Nephron progenitor cell (in vitro differentiated cells): Measurements from ENCODE around the gene FOXP4.

ENCODE experiments used
- DNase-seq: peaks from one replicate; pipeline ENCODE4 v3.0.0; 2021
- H3K27ac Mint-ChIP-seq: 2 replicates; pipeline ENCODE4 v1.8.0; 2021; ENCODE audit warnings: mild to moderate bottlenecking, moderate library complexity, mixed read lengths
- H3K27me3 Mint-ChIP-seq: 2 replicates; pipeline ENCODE4 v1.8.0; 2021; ENCODE audit warnings: mild to moderate bottlenecking, low read depth, mixed read lengths; ENCODE audit not compliant: poor library complexity
- H3K36me3 Mint-ChIP-seq: 2 replicates; pipeline ENCODE4 v1.8.0; 2021; ENCODE audit warnings: low read depth, mixed read lengths
- H3K4me1 Mint-ChIP-seq: 2 replicates; pipeline ENCODE4 v1.8.0; 2021; ENCODE audit warnings: mixed read lengths
- H3K4me3 Mint-ChIP-seq: 2 replicates; pipeline ENCODE4 v1.8.0; 2021; ENCODE audit warnings: mild to moderate bottlenecking, moderate library complexity, mixed read lengths
- H3K9me3 Mint-ChIP-seq: 2 replicates; pipeline ENCODE4 v1.8.0; 2021; ENCODE audit warnings: mild to moderate bottlenecking, moderate library complexity, mixed read lengths
- TF ChIP-seq, protein P1 (sequence below): fragments of 200-600 bp; sonication (generic); IDR thresholded peaks from 2 replicates; pipeline ENCODE4 v1.5.0; 2021; ENCODE audit warnings: antibody characterized with exemption

Gene FOXP4

DNA sequence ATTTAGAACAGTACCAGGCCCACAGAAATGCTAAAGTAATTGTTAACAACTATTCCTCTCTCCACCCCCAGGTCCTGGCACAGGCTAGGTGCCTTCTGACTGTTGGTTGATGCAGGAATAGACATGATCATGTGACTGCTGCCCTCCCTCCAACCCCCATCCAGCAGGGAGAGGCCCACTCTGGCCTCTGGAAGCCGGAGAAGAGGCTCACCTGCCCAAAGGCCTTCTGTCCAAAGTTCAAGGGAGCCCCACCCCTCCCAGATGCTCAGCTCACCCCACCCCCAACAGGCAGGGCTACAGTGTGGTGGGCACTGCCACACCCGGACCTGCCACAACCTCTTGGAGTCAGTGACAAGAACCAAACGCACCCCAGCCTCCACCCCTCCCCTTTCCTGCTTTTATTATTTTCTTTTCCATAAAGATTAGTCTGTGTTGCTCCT, 26.9 kb upstream of the FOXP4 start:
- peaks cover 58% of the 10 kb centered on the region for H3K4me1 Mint-ChIP-seq

DNA sequence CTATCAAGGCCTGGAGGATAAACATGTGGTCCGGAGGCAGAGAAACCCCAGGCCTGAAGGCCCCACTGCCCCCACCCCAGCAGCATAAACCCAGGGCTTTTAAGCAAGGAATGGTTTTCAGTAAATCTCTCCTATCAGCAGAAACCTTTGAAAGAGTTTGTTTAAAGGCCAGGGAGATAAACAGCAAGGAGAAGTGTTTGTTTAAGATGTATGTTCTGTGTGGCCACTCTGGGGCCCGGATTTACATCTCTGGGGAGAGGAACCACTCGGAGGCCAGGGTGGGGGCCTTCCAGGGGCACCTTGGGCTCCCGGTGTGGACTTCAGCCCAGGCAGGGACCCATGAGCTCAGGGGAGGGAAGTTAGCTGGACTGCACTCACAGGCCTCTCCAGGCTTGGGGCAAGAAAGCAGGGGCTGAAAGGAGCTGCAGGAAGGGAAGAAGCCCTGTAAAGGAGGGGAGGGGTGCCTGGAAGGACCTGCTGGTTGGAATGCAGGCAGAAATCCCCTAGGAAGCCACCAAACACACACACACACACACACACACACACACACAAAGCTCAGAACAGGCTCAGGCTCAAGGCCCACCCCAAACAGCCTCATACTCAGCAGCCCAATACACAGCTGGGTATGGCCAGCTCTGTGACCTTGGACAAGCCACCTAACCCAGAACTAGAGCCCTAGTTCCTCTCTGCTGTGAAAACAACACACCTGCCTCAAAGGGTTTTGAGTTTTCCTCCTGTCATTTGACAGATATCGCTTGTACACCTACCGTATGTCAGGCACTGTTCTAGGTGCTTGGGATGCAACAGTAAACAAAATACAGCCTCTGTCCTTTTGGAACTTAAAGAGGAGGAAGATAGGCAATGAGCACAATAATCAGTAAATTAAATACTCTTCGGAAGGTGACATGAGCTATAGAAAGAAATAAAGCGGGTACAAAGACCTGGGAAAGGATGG, 26.2 kb upstream of the FOXP4 start:
- Mint-ChIP-seq H3K27me3 (peaks cover 80% of the 10 kb centered on the region), H3K9me3 (no peaks in the 10 kb centered on the region), H3K27ac (no peak overlapping the region), H3K4me1 (peaks cover 61% of the 10 kb centered on the region), H3K4me3 (no peak overlapping the region), H3K36me3 (no peaks in the 10 kb centered on the region)
- DNase-seq, result no peak
- TF ChIP-seq, protein P1, sequence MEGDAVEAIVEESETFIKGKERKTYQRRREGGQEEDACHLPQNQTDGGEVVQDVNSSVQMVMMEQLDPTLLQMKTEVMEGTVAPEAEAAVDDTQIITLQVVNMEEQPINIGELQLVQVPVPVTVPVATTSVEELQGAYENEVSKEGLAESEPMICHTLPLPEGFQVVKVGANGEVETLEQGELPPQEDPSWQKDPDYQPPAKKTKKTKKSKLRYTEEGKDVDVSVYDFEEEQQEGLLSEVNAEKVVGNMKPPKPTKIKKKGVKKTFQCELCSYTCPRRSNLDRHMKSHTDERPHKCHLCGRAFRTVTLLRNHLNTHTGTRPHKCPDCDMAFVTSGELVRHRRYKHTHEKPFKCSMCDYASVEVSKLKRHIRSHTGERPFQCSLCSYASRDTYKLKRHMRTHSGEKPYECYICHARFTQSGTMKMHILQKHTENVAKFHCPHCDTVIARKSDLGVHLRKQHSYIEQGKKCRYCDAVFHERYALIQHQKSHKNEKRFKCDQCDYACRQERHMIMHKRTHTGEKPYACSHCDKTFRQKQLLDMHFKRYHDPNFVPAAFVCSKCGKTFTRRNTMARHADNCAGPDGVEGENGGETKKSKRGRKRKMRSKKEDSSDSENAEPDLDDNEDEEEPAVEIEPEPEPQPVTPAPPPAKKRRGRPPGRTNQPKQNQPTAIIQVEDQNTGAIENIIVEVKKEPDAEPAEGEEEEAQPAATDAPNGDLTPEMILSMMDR, result no peak

More for the DNA sequence above, 26.9 kb upstream of the FOXP4 start:
- no peak overlapping the region for H3K4me3 Mint-ChIP-seq
- no peaks in the 10 kb centered on the region for H3K36me3 Mint-ChIP-seq
- TF ChIP-seq, protein P1, result no peak
- H3K27me3 Mint-ChIP-seq, result peaks cover 79% of the 10 kb centered on the region
- no peaks in the 10 kb centered on the region for H3K9me3 Mint-ChIP-seq
- H3K27ac Mint-ChIP-seq, result no peak overlapping the region
- no peak for DNase-seq

GRCh38 chr6:41522780-41523548, 23.2 kb upstream of the FOXP4 start:
- DNase-seq, result no peak
- Mint-ChIP-seq H3K9me3 (no peaks in the 10 kb centered on the region), H3K27me3 (peaks cover 88% of the 10 kb centered on the region), H3K27ac (no peak overlapping the region), H3K4me3 (no peak overlapping the region), H3K4me1 (peaks cover 75% of the 10 kb centered on the region), H3K36me3 (no peaks in the 10 kb centered on the region)
- TF ChIP-seq, protein P1, result no peak

- Mint-ChIP-seq H3K27ac (no peak overlapping the region), H3K4me1 (peaks cover 75% of the 10 kb centered on the region), H3K27me3 (peaks cover 89% of the 10 kb centered on the region), H3K9me3 (no peaks in the 10 kb centered on the region), H3K4me3 (no peak overlapping the region), H3K36me3 (no peaks in the 10 kb centered on the region)
- TF ChIP-seq, protein P1, result no peak
- DNase-seq, result no peak
Measured at GRCh38 chr6:41523915-41524633, 22.1 kb upstream of the FOXP4 start.

DNA sequence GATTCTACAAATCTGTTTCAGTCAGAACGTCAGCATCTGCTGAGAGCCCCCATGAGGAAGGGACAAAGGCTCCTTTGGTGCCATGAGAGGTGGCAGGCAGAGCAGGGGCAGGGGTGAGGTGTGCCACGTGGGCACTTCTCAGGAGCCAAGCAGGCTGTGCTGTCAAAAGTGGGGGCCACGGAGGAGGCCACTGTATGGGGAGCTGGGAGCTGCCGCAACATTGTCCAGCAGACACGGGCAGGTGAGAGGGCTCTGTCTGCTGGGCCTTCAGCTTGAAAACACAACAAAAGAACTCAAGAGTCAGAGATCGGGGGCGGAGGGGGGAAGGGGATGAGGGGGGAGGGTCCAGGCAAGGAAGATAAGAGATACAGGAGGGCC, 21.6 kb upstream of the FOXP4 start:
- Mint-ChIP-seq H3K27me3 (peaks cover 90% of the 10 kb centered on the region), H3K27ac (no peak overlapping the region), H3K36me3 (no peaks in the 10 kb centered on the region), H3K9me3 (no peaks in the 10 kb centered on the region), H3K4me3 (no peak overlapping the region), H3K4me1 (peaks cover 73% of the 10 kb centered on the region)
- DNase-seq, result no peak
- TF ChIP-seq, protein P1, result no peak
